ENCODE data around the gene NUDT1. TPM values are rescaled to one million over a fixed set of nuclear protein-coding genes. Genes with fewer than 3 reads are reported as not detected.

Gene NUDT1
- 10 to 100 TPM in 5 of 6 donors, 1 to 10 TPM in 1; 6.3 to 23.2 (median 13.9) TPM for total RNA-seq

DNA sequence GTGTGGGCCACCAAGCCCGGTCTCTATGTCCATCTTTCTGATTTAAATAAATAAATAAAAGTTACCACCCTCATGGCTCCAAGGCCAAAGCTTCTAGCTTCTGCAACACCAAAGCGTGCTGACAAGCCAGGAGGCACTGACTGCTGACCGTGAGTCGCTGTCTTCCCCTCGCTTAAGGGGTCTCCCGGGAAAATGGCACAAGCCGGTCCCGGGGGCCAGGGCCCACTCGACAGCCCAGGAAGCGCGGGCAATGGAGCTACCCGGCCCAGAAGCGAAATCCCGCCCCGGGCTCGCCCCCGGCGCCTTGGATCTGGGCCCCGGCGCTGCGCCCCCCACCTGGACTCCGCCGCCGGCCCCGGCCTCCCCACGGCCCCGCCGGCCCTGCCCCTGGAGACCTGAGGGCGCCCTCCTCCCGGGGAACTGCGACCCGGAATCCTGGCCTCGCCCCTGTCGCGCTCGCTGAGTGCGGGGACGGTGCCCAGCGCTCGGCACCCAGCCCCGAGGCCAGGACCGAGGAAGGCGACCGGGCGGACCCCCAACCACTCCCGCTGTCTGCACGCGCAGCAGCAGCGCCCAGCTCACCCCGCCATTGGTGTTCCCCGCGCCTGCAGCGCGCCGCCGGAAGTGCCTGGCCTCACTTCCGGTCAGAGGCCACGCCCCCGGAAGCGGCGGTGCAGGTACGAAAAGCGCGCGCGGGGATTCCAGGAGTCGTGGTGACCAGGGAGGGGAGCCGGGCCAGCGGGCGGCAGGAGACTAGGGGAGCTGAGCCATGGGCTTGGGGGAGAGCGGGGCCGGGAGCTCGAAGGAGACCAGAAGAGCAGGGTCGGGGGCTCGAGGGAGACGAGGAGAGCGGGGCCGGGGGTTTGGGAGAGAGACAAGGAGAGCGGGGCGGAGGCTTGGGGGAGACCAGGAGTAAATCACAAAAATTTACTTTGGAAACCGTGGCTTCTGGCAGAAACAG is at the start of gene NUDT1, which contains the start of gene MRM2:
Gene NUDT1 (plus strand): TSS at position 647 of the 961 bp plus-strand sequence. CDS start 2,349 bp downstream, outside the sequence.
Gene MRM2 (minus strand): TSS at position 626 of the 961 bp plus-strand sequence. CDS start 36 bp downstream, at position 590.
- DNase-seq, result peak; percentile 87 to 97
- peaks cover 0 to 23% (median 15%) of the 10 kb centered on the region in 4 donors for H3K36me3 ChIP-seq
- peak; percentile 88 to 95 for ATAC-seq (ENCODE audit: low FRiP score in 2 of 2)
- no peaks in the 10 kb centered on the region for H3K9me3 ChIP-seq
- WGBS, 2 donors, result 0 to 2% methylated on average over 21 to 52 of the region's 81 CpGs
- peak within 1 kb of the TSS; percentile 84 to 100 (median 92) for H3K4me3 ChIP-seq
- TF ChIP-seq POLR2A (IDR thresholded peaks at IDR 0.05), result peak in 2 of 4 donors; percentile 49 to 83
- no peak for TF ChIP-seq EP300 (IDR thresholded peaks at IDR 0.05)
- TF ChIP-seq POLR2AphosphoS5 (IDR thresholded peaks at IDR 0.05), result peak; percentile 86 to 88
- peak within 1 kb of the TSS; percentile 76 to 85 (median 78) for H3K27ac ChIP-seq
- H3K27me3 ChIP-seq, result no peaks in the 10 kb centered on the region
- H3K4me1 ChIP-seq, result peaks cover 8 to 51% (median 32%) of the 10 kb centered on the region in 4 donors

DNA sequence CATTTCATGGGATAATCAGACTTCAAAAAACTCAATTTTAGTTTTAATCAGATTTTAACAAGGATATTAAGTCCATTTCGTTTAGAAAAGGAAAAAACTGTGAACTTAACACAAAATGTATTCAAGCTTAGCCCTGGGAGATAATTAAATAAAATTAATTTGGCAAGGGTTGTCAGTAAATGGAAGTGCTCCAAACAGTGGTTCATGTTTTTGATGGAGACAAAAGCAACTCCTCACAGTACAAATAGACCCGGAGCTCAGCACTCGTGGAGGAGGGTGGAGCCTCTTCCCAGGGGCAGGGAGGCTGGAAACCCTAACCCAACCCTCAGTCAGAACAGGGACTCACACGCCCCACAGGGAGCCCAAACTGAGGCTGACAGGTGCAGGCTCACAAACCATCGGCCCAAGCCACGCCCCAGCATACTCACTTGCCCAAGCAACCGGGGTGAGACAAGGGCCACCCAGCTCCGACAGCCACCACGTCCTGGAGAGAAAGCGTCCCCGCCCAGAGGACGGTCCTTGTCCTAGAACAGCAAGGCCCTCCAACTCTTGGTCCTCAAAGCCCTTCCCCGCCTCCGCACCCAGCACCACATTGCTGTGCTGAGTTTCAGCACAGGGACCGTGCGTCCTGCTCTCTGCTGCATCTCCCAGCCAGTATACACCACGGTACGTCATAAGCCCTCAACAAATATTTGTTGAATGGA is 49.0 kb upstream of the NUDT1 start:
- H3K9me3 ChIP-seq, result no peaks in the 10 kb centered on the region
- H3K27me3 ChIP-seq, result no peaks in the 10 kb centered on the region
- H3K4me3 ChIP-seq, result no peak overlapping the region
- peaks cover 0 to 9% (median 3%) of the 10 kb centered on the region in 4 donors for H3K4me1 ChIP-seq
- DNase-seq (peak in 1 of 2 donors; percentile 86), ATAC-seq (ENCODE audit: low FRiP score in 2 of 2) (peak; percentile 51 to 81)
- TF ChIP-seq POLR2AphosphoS5 (IDR thresholded peaks at IDR 0.05) (no peak), POLR2A (IDR thresholded peaks at IDR 0.05) (no peak), EP300 (IDR thresholded peaks at IDR 0.05) (no peak)
- TF ChIP-seq, protein P1, sequence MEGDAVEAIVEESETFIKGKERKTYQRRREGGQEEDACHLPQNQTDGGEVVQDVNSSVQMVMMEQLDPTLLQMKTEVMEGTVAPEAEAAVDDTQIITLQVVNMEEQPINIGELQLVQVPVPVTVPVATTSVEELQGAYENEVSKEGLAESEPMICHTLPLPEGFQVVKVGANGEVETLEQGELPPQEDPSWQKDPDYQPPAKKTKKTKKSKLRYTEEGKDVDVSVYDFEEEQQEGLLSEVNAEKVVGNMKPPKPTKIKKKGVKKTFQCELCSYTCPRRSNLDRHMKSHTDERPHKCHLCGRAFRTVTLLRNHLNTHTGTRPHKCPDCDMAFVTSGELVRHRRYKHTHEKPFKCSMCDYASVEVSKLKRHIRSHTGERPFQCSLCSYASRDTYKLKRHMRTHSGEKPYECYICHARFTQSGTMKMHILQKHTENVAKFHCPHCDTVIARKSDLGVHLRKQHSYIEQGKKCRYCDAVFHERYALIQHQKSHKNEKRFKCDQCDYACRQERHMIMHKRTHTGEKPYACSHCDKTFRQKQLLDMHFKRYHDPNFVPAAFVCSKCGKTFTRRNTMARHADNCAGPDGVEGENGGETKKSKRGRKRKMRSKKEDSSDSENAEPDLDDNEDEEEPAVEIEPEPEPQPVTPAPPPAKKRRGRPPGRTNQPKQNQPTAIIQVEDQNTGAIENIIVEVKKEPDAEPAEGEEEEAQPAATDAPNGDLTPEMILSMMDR (IDR thresholded peaks at IDR 0.05), result no peak
- H3K36me3 ChIP-seq, result peaks cover 0 to 17% (median 6%) of the 10 kb centered on the region in 4 donors
- 75 to 84% methylated on average over 7 to 18 of the region's 18 CpGs for WGBS, 2 donors
- H3K27ac ChIP-seq, result no peak overlapping the region

DNA sequence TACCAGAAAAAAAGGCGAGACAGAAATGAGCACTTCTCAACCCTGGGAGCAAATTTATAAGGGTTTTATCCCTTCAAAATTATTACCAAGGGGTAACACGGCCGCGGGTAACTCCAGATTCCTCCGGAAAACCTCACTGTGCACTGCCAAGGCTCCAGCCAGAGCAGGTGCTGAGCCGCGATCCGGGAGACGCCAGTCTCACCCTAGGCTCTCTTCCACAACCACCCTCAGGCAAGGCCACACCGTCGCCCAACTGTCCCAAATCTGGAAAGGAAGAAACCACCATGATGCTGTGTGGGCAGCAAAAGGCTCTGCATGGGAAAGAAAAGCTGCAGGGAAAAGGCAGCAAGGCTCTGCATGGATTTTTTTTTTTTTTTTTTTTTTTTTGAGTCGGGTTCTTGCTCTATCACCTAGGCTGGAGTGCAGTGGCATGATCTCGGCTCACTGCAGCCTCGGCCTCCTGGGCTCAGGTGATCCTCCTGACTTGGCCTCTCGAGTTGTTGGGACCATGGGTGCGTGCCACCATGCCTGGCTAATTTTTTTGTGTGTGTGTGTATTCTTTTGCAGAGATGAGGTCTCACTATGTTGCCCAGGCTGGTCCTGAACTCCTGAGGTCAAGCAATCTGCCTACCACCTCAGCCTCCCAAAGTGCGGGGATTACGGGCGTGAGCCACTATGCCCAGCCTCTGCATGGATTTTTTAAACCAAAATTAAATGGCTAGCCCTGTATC is 48.3 kb upstream of the NUDT1 start:
- DNase-seq (peak in 1 of 2 donors; percentile 19), ATAC-seq (ENCODE audit: low FRiP score in 2 of 2) (no peak)
- TF ChIP-seq EP300 (IDR thresholded peaks at IDR 0.05), result no peak
- TF ChIP-seq POLR2AphosphoS5 (IDR thresholded peaks at IDR 0.05), result no peak
- TF ChIP-seq, protein P1 (IDR thresholded peaks at IDR 0.05), result no peak
- no peak for TF ChIP-seq POLR2A (IDR thresholded peaks at IDR 0.05)
- Histone ChIP-seq H3K36me3 (peaks cover 0 to 17% (median 6%) of the 10 kb centered on the region in 4 donors), H3K27me3 (no peaks in the 10 kb centered on the region), H3K27ac (no peak overlapping the region), H3K4me3 (no peak overlapping the region), H3K9me3 (no peaks in the 10 kb centered on the region), H3K4me1 (peaks cover 0 to 14% (median 3%) of the 10 kb centered on the region in 4 donors)
- 93 to 95% methylated on average over 19 of the region's 19 CpGs for WGBS, 2 donors

DNA sequence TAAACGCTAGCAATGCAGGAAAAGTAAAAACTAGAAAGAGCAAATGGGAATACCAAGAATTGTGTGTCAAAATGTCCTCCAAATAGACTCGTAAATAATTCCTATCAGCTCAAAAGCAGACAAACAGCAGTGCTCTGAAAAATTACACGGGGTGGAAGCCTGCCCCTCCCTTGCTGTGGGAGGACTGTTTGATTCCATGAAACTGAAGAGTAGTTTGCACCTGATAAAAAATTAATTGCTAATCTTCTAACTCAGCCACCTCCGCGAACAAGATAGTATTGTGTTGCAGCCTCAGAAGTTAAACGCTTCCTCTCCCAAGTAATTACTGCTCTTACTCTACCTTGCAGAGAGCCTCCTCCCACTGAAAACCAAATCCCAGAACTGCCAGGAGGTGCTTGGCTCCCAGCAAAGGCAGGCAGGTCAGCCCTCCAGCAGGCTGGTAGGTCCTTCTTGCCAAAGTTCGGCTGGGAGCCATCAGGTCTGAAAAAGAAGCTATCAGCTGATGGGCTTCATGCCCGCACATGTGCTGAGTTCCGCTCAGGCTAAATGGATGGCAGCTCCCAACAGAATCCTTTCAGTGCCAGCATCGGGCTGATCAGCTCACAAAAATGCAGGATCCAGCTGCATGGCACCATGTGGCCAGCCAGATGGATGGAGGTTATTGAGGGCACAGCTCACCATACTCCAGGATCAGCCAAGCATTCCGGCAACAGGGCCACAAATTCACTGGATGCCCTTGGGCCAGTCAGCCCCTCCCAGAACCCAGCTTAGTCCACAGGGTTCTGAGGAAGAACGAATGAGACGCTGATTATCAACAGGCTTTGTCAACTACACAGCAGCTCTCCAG is 46.4 kb upstream of the NUDT1 start:
- no peak overlapping the region for H3K27ac ChIP-seq
- ATAC-seq (ENCODE audit: low FRiP score in 2 of 2), result no peak
- WGBS, 2 donors, result 90 to 94% methylated on average over 11 to 13 of the region's 13 CpGs
- H3K27me3 ChIP-seq, result no peaks in the 10 kb centered on the region
- peaks cover 0 to 14% (median 3%) of the 10 kb centered on the region in 4 donors for H3K4me1 ChIP-seq
- TF ChIP-seq, protein P1 (IDR thresholded peaks at IDR 0.05), result no peak
- no peak for TF ChIP-seq POLR2A (IDR thresholded peaks at IDR 0.05)
- TF ChIP-seq EP300 (IDR thresholded peaks at IDR 0.05), result no peak
- H3K4me3 ChIP-seq, result no peak overlapping the region
- no peak for DNase-seq
- H3K36me3 ChIP-seq, result peaks cover 0 to 34% (median 18%) of the 10 kb centered on the region in 4 donors
- H3K9me3 ChIP-seq, result no peaks in the 10 kb centered on the region

Measured in upper lobe of left lung (tissue), 6 donors.